Measurements from ENCODE around the gene CTSS. TPM values are rescaled to one million over a fixed set of nuclear protein-coding genes. Genes with fewer than 3 reads are reported as not detected.

The CTSS gene
- total RNA-seq, 4 donors from 2014 or later = 97.4 to 146 (median 133) TPM

GRCh38 chr1:150748878-150749719 lies 16.5 kb downstream of the CTSS start:
- TF ChIP-seq CTCF (IDR thresholded peaks at IDR 0.05) (no peak), POLR2A (IDR thresholded peaks at IDR 0.05) (no peak)
- H3K27me3 ChIP-seq = no peaks in the 10 kb centered on the region
- no peak for DNase-seq
- H3K9me3 ChIP-seq = no peaks in the 10 kb centered on the region
- H3K36me3 ChIP-seq = peaks cover 0 to 65% (median 0%) of the 10 kb centered on the region in 3 donors
- H3K4me1 ChIP-seq = no peaks in the 10 kb centered on the region
- no peak overlapping the region for H3K27ac ChIP-seq
- no peak overlapping the region for H3K4me3 ChIP-seq

- Histone ChIP-seq H3K4me1 (no peaks in the 10 kb centered on the region), H3K9me3 (no peaks in the 10 kb centered on the region), H3K4me3 (no peak overlapping the region), H3K36me3 (peaks cover 0 to 12% (median 0%) of the 10 kb centered on the region in 3 donors), H3K27me3 (no peaks in the 10 kb centered on the region), H3K27ac (no peak overlapping the region)
- DNase-seq = no peak
- TF ChIP-seq POLR2A (IDR thresholded peaks at IDR 0.05) (no peak), CTCF (IDR thresholded peaks at IDR 0.05) (no peak)
Measured at GRCh38 chr1:150730130-150730721, 35.4 kb downstream of the CTSS start.

- H3K4me1 ChIP-seq = no peaks in the 10 kb centered on the region
- DNase-seq = no peak
- no peaks in the 10 kb centered on the region for H3K36me3 ChIP-seq
- no peaks in the 10 kb centered on the region for H3K9me3 ChIP-seq
- no peak overlapping the region for H3K4me3 ChIP-seq
- TF ChIP-seq POLR2A (IDR thresholded peaks at IDR 0.05) (no peak), CTCF (IDR thresholded peaks at IDR 0.05) (no peak)
- no peaks in the 10 kb centered on the region for H3K27me3 ChIP-seq
- H3K27ac ChIP-seq = no peak overlapping the region
Measured at GRCh38 chr1:150724336-150724735, 41.2 kb downstream of the CTSS start.

GRCh38 chr1:150720703-150721102 lies 44.9 kb downstream of the CTSS start, which contains the start of gene HORMAD1:
HORMAD1 (minus strand) TSS chr1:150720895; CDS start chr1:150719505, 1,390 bp downstream.
- Histone ChIP-seq H3K4me1 (no peaks in the 10 kb centered on the region), H3K27me3 (no peaks in the 10 kb centered on the region), H3K9me3 (no peaks in the 10 kb centered on the region), H3K27ac (no peak within 1 kb of the TSS), H3K36me3 (no peaks in the 10 kb centered on the region), H3K4me3 (no peak within 1 kb of the TSS)
- DNase-seq = no peak
- TF ChIP-seq CTCF (IDR thresholded peaks at IDR 0.05) (no peak), POLR2A (IDR thresholded peaks at IDR 0.05) (no peak)

- no peak for DNase-seq
- H3K4me3 ChIP-seq = no peak overlapping the region
- TF ChIP-seq POLR2A (IDR thresholded peaks at IDR 0.05) (no peak), CTCF (IDR thresholded peaks at IDR 0.05) (no peak)
- H3K27ac ChIP-seq = no peak overlapping the region
- H3K36me3 ChIP-seq = no peaks in the 10 kb centered on the region
- no peaks in the 10 kb centered on the region for H3K4me1 ChIP-seq
- H3K9me3 ChIP-seq = no peaks in the 10 kb centered on the region
- no peaks in the 10 kb centered on the region for H3K27me3 ChIP-seq
Measured at GRCh38 chr1:150720098-150720497, 45.5 kb downstream of the CTSS start.
